Measurements from ENCODE around the gene PRR35.
"Not testable (repeated sequence)": the region's sequence is repeated elsewhere in the genome, so short reads cannot be mapped to it uniquely, and the experiment has no call there.

Gene PRR35

GRCh38 chr16:593807-594206 lies 33.6 kb downstream of the PRR35 start:
- DNase-seq (ENCODE audit: low read depth in 2 of 2): no peak

GRCh38 chr16:595094-595528 lies 34.9 kb downstream of the PRR35 start:
- DNase-seq (ENCODE audit: low read depth in 2 of 2): no peak

- DNase-seq (ENCODE audit: low read depth in 2 of 2): no peak
Observed at GRCh38 chr16:595942-596735, 35.9 kb downstream of the PRR35 start.

- no peak for DNase-seq (ENCODE audit: low read depth in 2 of 2)
Observed at GRCh38 chr16:596736-597060, 36.5 kb downstream of the PRR35 start.

- not testable (repeated sequence) for DNase-seq (ENCODE audit: low read depth in 2 of 2)
Observed at GRCh38 chr16:597655-598054, 37.5 kb downstream of the PRR35 start.

- DNase-seq (ENCODE audit: low read depth in 2 of 2): no peak
Observed at GRCh38 chr16:598823-599739, 38.9 kb downstream of the PRR35 start.

- no peak for DNase-seq (ENCODE audit: low read depth in 2 of 2)
Observed at GRCh38 chr16:600781-601180, 40.6 kb downstream of the PRR35 start.

GRCh38 chr16:603933-604332 lies 43.7 kb downstream of the PRR35 start:
- no peak for DNase-seq (ENCODE audit: low read depth in 2 of 2)

- DNase-seq (ENCODE audit: low read depth in 2 of 2): no peak
Observed at GRCh38 chr16:606656-607307, 46.6 kb downstream of the PRR35 start.

GRCh38 chr16:608019-608418 lies 47.8 kb downstream of the PRR35 start:
- peak in 1 of 2 donors; percentile 50 for DNase-seq (ENCODE audit: low read depth in 2 of 2)

- DNase-seq (ENCODE audit: low read depth in 2 of 2): no peak
Observed at GRCh38 chr16:609316-609715, 49.1 kb downstream of the PRR35 start.

- DNase-seq (ENCODE audit: low read depth in 2 of 2): no peak
Observed at GRCh38 chr16:609984-610383, 49.8 kb downstream of the PRR35 start.

- DNase-seq (ENCODE audit: low read depth in 2 of 2): peak; percentile 43 to 56
Observed at GRCh38 chr16:610513-611381, 50.6 kb downstream of the PRR35 start.

- DNase-seq (ENCODE audit: low read depth in 2 of 2): no peak
Observed at GRCh38 chr16:615122-615521, 54.9 kb downstream of the PRR35 start.

Measured in stimulated activated CD8-positive, alpha-beta memory T cell treated with anti-CD3 and anti-CD28 coated beads, Interleukin-15, amount 100 ng/mL, for 48 hours (primary cell).